Stimulated activated CD8-positive, alpha-beta memory T cell treated with anti-CD3 and anti-CD28 coated beads, Interleukin-15, amount 100 ng/mL, for 24 hours (primary cell): ENCODE data around the gene PAX8.
"Not testable (repeated sequence)": the region's sequence is repeated elsewhere in the genome, so short reads cannot be mapped to it uniquely, and the experiment has no call there.

Source experiments
- DNase-seq: peaks from one replicate; pipeline ENCODE4 v3.0.0-alpha.2; 2020; ENCODE audit warnings: low read depth

The PAX8 gene

GRCh38 chr2:113288674-113289149 is 10.0 kb upstream of the PAX8 start:
- DNase-seq: not testable (repeated sequence)

- DNase-seq: not testable (repeated sequence)
These were observed 9.5 kb upstream of the PAX8 start for GRCh38 chr2:113288117-113288673.

GRCh38 chr2:113285816-113286215 is 7.1 kb upstream of the PAX8 start:
- DNase-seq: no peak

GRCh38 chr2:113284999-113285398 is 6.3 kb upstream of the PAX8 start:
- not testable (repeated sequence) for DNase-seq

GRCh38 chr2:113284476-113284875 is 5.8 kb upstream of the PAX8 start:
- no peak for DNase-seq

- no peak for DNase-seq
These were observed 5.1 kb upstream of the PAX8 start for GRCh38 chr2:113283704-113284284.

- no peak for DNase-seq
These were observed 4.2 kb upstream of the PAX8 start for GRCh38 chr2:113282747-113283533.

GRCh38 chr2:113281910-113282746 is 3.4 kb upstream of the PAX8 start:
- DNase-seq: no peak

- DNase-seq: no peak
These were observed 514 bp downstream of the PAX8 start for GRCh38 chr2:113278073-113278741.

- DNase-seq: no peak
These were observed 1.1 kb downstream of the PAX8 start for GRCh38 chr2:113277474-113278072.

GRCh38 chr2:113276761-113277425 is 1.8 kb downstream of the PAX8 start:
- DNase-seq: no peak

- DNase-seq: no peak
These were observed 2.4 kb downstream of the PAX8 start for GRCh38 chr2:113276216-113276760.

GRCh38 chr2:113275556-113276215 is 3.0 kb downstream of the PAX8 start:
- no peak for DNase-seq

- DNase-seq: no peak
These were observed 4.3 kb downstream of the PAX8 start for GRCh38 chr2:113274432-113274831.

- no peak for DNase-seq
These were observed 4.7 kb downstream of the PAX8 start for GRCh38 chr2:113273981-113274380.

GRCh38 chr2:113273027-113273551 is 5.6 kb downstream of the PAX8 start:
- DNase-seq: no peak

GRCh38 chr2:113272477-113272876 is 6.2 kb downstream of the PAX8 start:
- no peak for DNase-seq

GRCh38 chr2:113268621-113269360 is 9.9 kb downstream of the PAX8 start:
- DNase-seq: no peak

- no peak for DNase-seq
These were observed 12.3 kb downstream of the PAX8 start for GRCh38 chr2:113266431-113266830.
